HG02970 (cell line): ENCODE data around the gene TNFSF13.
"Not testable (repeated sequence)": the region's sequence is repeated elsewhere in the genome, so short reads cannot be mapped to it uniquely, and the experiment has no call there.

ENCODE experiments used
- ATAC-seq: cut with Tn5 transposase; IDR thresholded peaks from one replicate; pipeline ENCODE4 v1.9.1; 2021; ENCODE audit warnings: mild to moderate bottlenecking, moderate library complexity, moderate number of reproducible peaks; ENCODE audit not compliant: unreplicated experiment, low FRiP score

Gene TNFSF13

GRCh38 chr17:7589204-7589868 lies 30.8 kb downstream of the TNFSF13 start:
- no peak for ATAC-seq

- ATAC-seq, result no peak
These were observed 31.5 kb downstream of the TNFSF13 start, which contains the start of gene SOX15 for GRCh38 chr17:7589891-7590691. Gene SOX15, minus strand, starts transcription at chr17:7590094. Its CDS starts 418 bp downstream, at chr17:7589676.

- ATAC-seq, result no peak
These were observed 32.2 kb downstream of the TNFSF13 start for GRCh38 chr17:7590743-7591142.

- no peak for ATAC-seq
These were observed 33.0 kb downstream of the TNFSF13 start for GRCh38 chr17:7591596-7591995.

GRCh38 chr17:7592422-7593021 lies 34.0 kb downstream of the TNFSF13 start:
- no peak for ATAC-seq

GRCh38 chr17:7593296-7593695 lies 34.7 kb downstream of the TNFSF13 start:
- no peak for ATAC-seq

- not testable (repeated sequence) for ATAC-seq
These were observed 39.0 kb downstream of the TNFSF13 start for GRCh38 chr17:7597561-7597960.

GRCh38 chr17:7606280-7606679 lies 47.7 kb downstream of the TNFSF13 start:
- no peak for ATAC-seq

GRCh38 chr17:7610641-7611040 lies 52.1 kb downstream of the TNFSF13 start:
- no peak for ATAC-seq
